Adipose tissue (tissue), 3 donors: ENCODE data around the gene SPSB4. TPM values are rescaled to one million over a fixed set of nuclear protein-coding genes. Genes with fewer than 3 reads are reported as not detected.

Source experiments
- H3K27ac ChIP-seq: one replicate; pipeline ENCODE4 v1.5.1; 2013; ENCODE audit warnings: low read depth, low read length
- WGBS, 3 donors: extraction: QIAGEN DNeasy Blood & Tissue Kit; methylation state at CpG; one replicate each; pipeline ENCODE4 v1.1.7; 2013; 5-methylcytosine and 5-hydroxymethylcytosine counted together
- polyA plus RNA-seq, 3 donors: library from polyadenylated mRNA; stranded (reverse); fragments of 200-250 nt; gene quantifications; one replicate each; pipeline ENCODE4 v1.2.3, GENCODE V29; 2013
- donor health status: healthy with polysubstance abuse.
- donor health status: Bipolar disorder and iron deficiency.
- donor health status: healthy.

Gene SPSB4
- polyA plus RNA-seq, 3 donors: 0.34 to 12.4 (median 2.8) TPM

DNA sequence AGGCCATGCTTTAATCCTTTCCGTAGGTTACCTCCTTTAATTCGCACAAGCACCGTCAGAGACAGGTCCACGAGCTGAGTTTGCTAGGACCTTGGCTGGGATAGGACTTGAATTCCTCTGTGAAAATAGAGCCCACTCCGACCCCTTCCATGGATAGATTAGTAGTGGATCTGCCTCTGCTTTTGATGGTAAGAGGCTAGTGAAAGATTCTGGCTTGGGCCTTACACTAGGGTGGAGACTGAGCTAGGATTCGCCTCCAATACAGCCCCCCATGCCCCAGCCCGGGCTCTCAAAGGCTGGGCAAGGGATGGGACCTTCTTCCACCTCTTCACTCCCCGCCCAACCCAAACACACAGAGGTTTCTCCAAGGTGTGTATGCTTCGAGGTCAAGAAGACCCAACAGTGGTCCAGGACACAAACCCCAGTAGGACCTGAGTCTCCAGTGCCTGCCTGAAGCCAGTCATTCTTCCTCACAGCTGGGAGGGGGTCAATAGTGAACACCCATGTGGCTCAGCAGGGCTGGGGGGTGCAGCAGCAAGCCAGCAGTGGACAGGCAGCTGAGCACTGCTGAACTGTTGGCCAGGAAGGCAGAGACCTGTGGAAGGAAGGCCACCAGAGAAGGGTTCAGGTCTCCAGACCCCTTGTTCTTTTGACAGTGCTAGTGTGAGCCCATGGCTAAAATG lies 75.7 kb downstream of the SPSB4 start:
- WGBS, 3 donors: 87 to 90% (median 89%) methylated on average over 9 of the region's 9 CpGs
- no peak overlapping the region for H3K27ac ChIP-seq

DNA sequence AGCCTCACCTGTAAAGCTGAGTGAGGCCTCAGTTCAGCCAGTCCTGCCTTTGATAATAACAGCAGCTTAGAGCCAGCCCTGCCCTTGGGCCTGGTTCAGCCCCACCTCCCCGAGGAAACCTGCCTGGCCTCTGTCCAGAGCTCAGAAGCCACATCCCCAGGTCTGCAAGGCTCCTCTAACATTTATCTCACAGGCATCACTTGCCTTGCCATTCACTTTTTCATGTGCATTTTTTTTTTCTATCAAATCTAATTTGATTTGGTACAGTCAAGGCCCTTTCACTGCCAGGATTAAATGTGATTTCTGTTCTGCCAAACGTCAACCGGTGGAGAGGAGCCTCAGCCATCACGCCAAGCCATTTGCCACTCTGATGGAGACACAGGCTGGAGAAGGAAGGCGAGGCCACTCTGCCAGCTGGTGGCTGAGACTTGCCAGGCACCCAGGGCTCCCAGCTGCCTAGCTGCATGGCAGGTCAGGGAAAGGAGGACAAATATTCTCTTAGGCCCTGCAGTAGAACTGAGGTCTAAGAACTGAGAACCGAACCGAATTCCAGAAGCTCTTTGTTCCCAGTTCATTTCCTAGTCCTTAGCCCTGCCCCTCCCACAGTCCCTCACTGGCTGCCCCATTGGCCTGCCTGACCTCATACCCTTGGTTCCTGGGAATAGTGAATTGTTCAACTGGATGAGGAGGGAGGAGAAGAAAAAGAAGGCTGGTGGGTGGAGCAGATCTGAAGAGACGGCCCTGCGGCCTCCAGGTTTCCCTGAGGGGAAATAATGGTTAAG lies 76.4 kb downstream of the SPSB4 start:
- no peak overlapping the region for H3K27ac ChIP-seq
- 60 to 83% (median 78%) methylated on average over 9 of the region's 9 CpGs for WGBS, 3 donors

DNA sequence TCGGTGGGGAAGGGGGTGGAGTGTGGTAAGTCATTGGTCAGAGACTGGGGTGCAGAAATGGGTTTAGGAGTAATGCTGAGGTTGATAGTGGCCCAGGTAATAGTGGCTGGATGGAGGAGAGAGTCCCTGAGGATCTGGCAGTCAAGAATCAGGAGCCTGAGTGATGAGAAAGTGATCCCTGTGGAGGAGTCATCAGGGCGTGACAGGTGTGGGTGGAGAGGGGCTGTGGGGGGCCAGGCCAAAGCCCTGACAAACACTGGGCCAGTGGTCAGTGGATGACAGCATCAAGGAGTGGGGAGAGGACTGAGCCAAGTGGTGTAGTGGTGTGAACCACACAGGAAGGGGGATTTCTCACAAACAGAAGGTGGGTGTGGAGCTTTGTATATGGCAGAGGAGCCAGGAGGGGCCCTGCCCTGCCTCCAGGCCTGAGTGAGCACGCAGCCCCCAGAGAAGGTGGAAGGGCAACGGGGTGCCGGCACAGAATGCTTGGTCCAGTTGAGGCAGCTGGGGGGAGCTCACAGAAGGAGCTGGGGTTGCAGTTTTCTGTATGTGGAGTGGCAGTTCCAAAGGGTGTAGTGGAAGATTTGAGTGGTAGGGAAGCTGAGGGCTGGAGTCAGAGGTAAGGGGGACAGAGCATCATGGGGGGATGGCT lies 77.1 kb downstream of the SPSB4 start:
- 81 to 96% (median 86%) methylated on average over 5 of the region's 5 CpGs for WGBS, 3 donors
- H3K27ac ChIP-seq: no peak overlapping the region

DNA sequence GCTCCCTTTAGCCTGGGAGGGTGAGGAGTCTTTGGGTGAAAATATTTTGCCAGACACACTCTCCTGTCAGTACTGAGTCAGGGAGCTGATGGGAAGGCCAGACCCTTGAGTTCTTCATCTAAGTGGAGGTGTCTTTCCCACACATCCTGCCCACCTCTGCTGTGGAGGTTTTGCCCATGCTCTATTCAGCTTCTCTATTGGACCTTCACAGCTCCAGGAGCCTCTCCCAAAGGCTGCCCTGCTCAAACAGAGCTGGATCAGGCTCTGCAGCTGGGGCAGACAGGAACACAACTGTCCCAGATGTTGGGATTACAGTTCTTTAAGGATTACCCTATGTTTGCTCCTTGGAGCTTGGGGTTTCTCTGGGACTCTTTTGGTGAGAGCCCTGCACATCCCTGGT lies 77.9 kb downstream of the SPSB4 start:
- no peak overlapping the region for H3K27ac ChIP-seq

DNA sequence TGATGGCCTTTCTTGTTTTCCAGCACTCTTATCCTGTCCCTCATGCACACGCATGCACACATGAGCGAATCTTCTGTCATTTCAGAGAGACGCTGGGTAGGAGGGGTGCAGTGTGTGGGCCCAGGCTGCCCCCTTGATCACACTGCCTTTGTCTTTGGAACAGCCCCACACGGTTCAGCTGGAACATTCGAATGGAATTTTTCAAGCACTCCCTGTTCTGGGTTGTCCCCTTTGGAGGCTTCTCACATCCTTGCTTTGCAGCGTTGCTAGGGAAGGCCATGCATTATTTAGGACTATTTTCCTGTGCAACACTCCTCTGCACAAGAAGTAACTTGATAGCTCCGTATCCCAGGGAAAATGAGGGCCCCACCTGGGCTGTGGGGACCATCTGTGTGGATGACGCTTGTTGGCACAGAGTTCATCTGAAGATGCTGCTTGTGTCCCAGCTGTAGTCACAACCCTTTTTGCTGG lies 78.4 kb downstream of the SPSB4 start:
- no peak overlapping the region for H3K27ac ChIP-seq
- 60 to 75% (median 65%) methylated on average over 8 of the region's 8 CpGs for WGBS, 3 donors

DNA sequence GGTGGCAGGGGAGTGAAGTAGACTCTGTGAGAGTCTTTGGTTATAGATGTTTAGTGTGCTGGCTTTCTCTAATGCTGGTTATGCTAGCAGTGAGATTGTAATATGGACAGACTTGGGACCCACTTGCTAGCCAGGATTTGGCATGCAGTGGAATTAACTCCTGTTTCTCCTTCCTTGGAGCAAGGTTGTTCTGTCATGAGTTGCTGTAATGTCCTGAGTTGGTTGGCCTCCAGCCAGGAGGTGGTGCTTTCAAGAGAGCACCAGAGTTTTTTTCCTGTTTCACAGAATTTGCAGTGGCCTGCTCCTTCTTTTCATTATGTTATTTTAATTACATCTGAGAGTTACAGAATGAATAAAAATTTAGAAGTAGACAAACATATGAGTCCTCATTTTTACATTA lies 92.4 kb downstream of the SPSB4 start:
- no peak overlapping the region for H3K27ac ChIP-seq

DNA sequence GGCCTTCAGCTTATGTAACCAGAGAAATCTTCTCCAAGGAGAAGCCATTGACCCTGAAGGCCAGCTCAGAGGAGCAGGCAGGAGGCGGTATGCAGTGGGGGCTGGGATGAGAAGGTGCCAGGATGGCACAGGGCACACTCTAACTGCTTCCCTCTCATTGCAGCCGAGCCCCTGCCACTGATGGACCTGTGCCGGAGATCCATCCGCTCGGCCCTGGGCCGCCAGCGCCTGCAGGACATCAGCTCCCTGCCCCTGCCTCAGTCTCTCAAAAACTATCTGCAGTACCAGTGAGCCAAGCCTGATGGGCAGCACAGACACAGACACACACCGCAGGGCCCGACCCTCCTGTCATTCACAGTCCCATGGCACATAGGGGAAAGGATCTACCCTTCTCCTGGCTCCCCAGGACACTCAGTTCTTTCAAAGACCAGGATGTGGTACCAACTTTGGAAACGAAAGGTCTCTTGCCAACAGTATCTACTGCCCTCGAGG lies 95.9 kb downstream of the SPSB4 start:
- H3K27ac ChIP-seq: no peak overlapping the region
- WGBS, 3 donors: 86 to 93% (median 92%) methylated on average over 10 to 11 of the region's 11 CpGs

DNA sequence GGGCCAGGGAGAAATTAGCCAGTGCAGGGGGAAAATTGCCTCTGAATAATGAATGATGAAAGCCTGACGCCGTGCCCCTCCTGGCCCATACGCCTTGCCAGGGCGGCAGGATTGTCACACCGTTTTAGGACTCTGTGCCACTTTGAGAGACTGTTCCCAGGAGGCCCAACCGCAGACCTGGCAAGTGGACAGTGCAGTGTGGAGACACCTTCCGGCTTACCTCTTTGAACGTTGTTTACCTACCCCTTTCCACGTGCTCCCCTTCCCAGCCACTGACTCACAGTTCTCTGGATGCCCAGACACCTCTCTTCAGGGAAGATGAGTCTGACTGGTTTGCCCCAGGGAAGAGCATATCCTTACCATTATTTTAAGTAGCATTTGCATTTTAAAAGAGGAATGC lies 96.5 kb downstream of the SPSB4 start:
- WGBS, 3 donors: 59 to 88% (median 79%) methylated on average over 9 of the region's 9 CpGs
- H3K27ac ChIP-seq: no peak overlapping the region

DNA sequence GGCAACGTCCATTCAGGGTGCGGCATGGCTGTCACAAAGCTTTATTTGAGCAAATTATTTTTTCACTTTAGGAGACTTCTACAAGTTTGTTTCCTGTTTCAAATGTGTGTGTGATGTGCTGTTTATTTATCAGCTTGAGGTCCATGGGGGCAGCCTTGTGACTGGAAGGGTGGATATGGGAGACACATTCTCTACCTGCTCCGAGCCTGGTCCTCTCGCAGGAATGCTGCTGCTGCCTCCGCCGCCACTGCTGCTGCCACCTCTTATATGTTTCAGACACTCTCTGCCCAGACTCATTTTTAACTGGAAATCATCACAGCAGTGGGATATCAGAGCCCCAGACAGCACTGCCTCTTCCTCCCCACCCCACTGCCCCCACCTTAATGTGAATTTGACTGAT lies 97.0 kb downstream of the SPSB4 start:
- 92 to 96% (median 94%) methylated on average over 6 of the region's 6 CpGs for WGBS, 3 donors
- no peak overlapping the region for H3K27ac ChIP-seq

DNA sequence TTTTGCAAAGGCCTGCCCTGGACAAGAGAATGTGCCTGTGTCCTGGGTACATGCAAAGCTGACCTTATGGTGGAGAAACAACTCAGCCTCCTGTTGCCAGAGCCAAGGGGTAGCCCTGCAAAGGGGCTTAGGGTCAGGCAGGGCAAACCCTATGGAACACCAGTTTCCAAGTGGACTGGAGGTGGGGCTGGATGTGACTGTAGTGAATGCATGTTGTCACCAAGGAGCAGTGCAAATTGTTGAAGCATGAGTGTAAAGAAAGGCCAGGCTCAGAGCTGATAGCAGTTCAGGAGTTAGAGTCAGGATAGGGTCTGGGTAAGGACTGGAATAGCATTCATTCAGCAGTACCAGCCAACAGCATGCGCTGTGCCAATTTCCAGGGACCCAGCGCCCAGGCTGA lies 97.6 kb downstream of the SPSB4 start:
- WGBS, 3 donors: 86 to 97% (median 95%) methylated on average over 2 of the region's 2 CpGs
- H3K27ac ChIP-seq: no peak overlapping the region

DNA sequence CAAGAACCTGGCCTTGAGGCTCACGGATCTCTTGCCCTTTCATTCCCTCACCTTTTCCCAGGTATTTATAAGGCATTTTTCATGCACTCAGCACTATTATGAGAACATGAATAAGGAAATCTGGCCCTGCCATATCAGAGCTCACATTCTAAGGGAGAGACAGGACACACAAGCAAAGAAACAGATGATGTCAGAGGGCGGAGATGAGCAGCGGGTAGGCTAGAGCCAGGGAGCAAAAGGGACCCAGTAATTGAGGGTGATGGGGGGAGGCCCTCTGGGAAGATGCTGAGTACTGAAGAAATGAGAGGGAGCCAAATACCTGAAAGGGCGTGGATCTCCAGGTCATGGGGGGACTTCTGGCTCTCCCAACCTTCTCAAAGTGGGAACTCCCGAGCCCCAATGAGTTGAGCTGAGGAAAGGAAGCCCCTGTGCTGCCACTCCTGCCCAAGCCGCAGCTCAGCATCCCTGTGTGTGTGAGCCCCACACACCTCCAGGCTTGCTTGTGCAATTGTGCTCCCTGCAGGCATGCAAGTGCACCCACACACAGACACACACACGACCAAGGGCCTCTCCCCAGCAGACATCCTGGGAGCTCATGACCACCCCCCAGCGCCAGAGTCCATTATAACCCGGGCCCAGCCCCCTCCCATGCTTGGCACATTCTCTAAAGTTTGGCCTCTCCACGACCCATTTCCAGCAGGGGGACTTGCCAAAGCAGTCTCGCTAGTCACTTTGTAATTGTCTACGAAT lies 99.1 kb downstream of the SPSB4 start:
- WGBS, 3 donors: 76 to 85% (median 79%) methylated on average over 12 of the region's 12 CpGs
- no peak overlapping the region for H3K27ac ChIP-seq

DNA sequence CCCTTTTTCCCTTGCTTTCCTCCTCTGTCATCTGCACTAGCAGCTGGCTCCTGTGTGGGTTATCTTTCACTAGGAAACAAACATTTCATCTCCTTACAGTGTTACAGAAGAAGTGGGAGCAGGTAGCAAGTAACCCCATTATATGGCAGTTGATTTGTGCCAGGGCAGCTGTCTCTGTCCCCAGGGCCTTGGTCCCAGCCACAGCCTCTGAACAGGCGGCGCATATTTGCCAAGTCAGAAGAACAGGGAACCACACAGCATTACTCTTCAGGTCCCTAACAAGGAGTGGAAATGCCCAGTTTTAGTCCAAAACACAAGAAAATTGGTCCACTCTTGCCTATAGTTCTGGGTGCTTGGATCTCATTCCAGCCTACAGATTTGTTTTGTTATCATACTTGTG lies 99.8 kb downstream of the SPSB4 start:
- no peak overlapping the region for H3K27ac ChIP-seq
- 71 to 88% (median 86%) methylated on average over 2 of the region's 2 CpGs for WGBS, 3 donors

DNA sequence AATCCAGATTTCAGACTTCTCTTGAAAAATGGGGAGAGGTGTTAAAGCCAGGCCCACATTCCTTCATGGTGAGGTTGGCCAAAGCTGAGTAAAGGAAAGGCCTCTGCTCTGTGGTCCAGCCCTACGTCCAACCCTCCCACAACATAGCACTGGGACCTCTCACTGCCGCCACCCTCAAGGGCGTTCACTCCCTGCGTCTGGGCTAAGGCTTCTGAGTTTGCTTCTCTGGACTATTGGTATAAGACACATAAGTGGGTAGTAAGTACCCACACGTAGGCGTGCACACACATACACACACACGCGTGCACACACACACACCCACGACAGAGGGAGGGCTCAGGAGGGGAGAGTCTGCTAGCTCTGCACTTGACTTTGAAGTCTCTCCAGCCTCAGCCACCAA lies 100.3 kb downstream of the SPSB4 start:
- WGBS, 3 donors: 71 to 90% (median 74%) methylated on average over 9 of the region's 9 CpGs
- no peak overlapping the region for H3K27ac ChIP-seq

DNA sequence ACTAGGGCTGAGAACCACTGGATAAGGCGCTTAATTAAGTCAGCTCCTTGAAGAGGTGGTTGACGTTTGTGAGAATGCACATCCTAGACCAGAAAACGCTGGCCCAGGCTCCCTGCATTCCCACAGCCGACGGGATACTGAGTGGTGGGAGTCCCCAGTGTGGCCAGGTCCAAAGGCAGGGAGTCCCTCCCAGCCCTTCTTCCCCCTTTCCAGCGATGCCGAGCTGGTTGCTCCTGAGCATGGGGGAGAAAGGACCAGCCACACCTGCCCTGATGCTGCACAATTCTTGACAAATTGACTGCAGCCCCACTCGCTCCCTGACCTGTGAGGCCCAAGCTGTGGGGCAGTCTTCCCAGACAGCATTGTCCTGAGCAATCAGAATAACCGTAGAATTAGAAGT lies 101.0 kb downstream of the SPSB4 start:
- WGBS, 3 donors: 87 to 94% (median 92%) methylated on average over 9 of the region's 9 CpGs
- no peak overlapping the region for H3K27ac ChIP-seq

DNA sequence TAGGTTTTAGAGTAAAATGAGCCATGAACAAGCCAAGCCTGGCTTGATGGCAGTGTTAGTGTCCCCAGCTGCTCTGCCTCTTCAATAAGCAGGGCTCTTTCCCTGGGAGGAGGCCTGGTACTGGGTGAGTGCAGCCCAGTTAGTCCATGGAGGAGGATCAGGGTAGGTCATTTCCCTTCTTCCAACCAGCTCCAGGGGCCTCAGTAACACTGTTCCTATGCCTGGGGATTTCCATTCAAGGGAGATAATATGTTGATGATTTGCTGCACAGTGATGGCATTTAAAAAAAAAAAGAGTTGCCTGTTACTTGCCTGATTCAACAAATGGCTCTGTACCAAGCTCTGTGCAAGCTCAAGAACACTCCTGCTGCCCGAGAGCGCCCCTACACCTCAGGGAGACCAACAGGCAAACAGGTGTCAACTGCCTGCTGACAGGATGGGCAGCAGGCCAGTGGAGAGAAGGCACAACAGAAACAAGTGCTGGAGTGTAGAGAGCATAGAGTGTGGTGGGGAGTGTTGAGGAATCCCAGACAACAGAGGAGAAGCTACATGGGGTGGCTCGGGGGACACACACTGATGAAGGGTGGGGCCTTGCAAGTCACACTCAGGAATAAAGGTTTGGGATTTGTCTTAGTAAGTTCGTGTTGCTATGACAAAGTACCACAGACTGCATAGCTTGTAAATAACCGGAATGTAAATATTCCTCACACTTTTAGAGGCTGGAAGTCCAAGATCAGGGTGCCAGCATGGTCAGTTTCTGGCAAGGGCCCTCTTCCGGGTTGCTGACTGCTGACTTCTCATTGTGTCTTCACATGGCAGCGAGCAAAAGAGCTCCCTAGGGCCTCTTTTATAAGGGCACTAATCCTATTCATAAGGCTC lies 101.9 kb downstream of the SPSB4 start:
- H3K27ac ChIP-seq: no peak overlapping the region
- WGBS, 3 donors: 70 to 86% (median 86%) methylated on average over 7 of the region's 7 CpGs

DNA sequence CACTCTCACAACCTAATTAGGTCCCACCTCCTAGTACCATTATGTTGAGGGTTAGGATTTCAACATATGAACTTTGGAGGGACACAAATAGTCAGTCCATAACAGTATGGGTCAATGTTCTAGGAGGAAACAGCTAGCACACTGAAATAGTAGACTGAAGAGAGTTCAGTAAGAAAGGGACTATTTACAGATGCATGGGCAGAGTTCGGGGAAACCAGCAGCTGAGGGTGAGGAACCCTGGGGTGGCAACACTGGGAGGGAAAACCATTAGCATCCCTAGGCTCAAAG lies 102.5 kb downstream of the SPSB4 start:
- 82 to 95% (median 91%) methylated on average over 1 of the region's 1 CpG for WGBS, 3 donors

DNA sequence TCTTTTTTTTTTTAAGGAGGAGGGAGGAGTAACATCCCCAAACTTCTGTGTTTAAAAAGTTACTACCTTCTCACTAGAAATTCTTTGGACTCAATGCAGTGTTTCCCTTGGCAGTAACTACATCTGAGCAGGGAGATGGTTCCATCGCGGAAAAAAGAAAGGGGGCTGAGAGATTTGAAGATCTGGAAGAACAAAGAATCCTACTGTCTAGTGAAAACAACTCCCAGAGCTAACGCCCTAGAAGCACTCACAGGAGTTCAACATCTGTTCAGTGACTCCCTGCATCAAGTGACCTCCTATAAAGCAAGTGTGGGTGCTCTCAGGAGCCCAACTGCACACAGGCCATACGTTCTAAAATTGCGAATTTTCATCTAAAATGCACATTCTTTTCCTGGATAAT lies 113.7 kb downstream of the SPSB4 start:
- WGBS, 3 donors: 61 to 80% (median 61%) methylated on average over 5 of the region's 5 CpGs
- no peak overlapping the region for H3K27ac ChIP-seq

More for the DNA sequence above, 102.5 kb downstream of the SPSB4 start:
- H3K27ac ChIP-seq: no peak overlapping the region

DNA sequence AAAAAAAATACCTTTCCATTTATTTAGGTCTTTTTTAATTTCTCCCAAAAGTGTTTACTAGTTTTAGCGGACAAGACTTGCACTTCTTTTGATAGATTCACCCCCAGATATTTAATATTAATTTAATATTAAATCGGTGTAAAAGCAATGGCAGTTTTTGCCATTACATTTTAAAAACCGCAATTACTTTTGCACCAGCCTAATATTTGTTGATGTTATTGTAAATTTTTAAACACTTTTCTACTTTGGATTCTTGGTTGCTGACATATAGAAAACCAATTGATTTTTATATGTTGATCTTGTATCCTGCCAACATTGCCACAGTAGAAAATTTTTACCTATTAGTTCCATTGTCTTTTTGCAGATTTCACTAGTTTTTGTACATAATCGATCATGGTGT lies 116.5 kb downstream of the SPSB4 start:
- no peak overlapping the region for H3K27ac ChIP-seq
- WGBS, 3 donors: 95 to 97% (median 96%) methylated on average over 4 of the region's 4 CpGs
